Stimulated activated CD4-positive, alpha-beta T cell treated with anti-CD3 and anti-CD28 coated beads, Interleukin-15, amount 100 ng/mL, for 24 hours (primary cell): ENCODE measurements around the gene NLN.
"Not testable (repeated sequence)": the region's sequence is repeated elsewhere in the genome, so short reads cannot be mapped to it uniquely, and the experiment has no call there.

Experiments used
- DNase-seq: peaks from one replicate; pipeline ENCODE4 v3.0.0-alpha.2; 2020

NLN gene

DNA sequence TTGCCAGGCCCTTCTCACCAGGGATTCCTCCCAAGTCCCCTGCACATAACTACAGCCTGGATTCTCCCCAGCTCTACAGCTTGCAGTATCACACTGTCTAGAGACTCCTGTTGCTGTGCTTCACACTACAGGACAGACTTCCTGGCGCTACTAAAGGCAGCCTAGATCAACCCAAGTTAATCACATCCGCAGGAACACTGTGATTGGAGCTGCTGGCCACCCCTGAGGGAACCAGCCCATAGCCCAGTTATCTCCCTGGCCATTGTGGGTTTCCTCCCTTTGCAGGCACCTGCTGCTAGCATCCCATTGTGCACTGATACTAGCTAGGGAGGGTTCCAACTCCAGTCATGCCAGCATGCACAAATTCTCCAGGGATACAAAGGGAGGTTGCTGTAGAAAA is 53.5 kb downstream of the NLN start:
- DNase-seq = no peak

DNA sequence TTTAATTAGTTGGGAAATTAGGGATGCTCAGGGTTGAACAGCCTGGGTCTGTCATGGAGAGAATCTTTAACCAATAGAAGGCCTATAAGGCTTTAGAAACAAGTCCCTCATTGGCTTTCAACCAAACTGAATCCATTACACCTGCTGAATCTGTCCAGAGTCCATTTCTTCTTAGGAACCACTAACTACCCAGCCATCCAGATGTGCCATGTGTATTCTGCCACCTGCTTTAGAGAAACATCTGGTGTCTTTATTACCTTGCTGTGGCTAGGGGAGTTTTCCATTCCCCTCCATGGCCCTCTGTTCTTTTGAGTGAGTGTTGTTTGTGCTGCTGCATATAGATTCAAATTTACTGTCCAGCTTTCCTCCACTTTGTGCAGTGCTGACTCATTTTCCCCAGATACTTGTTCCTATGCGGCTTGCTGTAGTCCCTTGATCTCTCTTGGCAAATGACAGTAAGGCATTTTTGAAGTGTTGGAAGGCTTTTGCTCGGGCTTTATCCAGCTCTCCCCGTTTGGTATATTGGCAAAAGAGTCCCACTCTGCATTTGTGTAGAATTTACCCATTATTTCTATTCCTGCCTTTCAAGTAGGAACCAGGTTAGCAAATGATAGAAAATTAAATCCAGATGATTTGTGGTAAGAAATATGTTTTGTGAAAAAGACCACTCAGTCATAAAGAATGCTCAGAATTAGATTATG is 54.6 kb downstream of the NLN start:
- DNase-seq = no peak

DNA sequence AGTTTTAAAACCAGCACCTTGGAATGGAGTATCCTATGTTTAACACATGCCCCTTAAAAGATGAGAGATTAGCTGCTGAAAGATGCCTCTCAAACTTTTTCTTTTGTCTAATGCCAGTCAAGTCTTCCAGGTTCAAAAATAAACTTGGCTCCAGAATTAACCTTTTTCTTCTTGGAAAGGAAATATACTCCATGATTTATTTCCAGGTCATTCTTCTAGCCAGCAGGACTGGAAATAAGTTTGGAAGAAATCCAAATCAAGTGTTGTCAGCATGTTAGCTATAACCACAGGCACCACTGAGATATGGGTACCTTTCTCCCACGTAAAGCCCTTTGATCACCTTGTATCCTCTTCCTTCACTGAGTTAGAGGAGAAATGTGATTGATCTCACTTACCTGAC is 56.1 kb downstream of the NLN start:
- no peak for DNase-seq

DNA sequence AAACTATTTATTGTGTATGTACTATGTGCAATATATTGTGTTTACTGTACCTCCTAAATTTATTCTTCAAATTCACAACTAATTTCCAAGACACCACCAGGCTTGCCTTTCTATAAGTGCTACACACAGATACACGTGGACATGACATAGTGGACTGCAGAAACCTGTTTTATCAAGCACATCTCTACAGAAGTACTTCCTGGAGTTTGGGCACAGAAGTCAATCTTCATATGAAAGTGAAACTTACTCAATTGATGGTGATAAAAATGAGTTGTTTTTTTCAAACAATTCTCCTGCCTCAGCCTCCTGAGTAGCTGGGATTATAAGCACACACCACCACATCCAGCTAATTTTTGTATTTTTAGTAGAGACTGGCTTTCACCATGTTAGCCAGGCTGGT is 57.6 kb downstream of the NLN start:
- DNase-seq = no peak

DNA sequence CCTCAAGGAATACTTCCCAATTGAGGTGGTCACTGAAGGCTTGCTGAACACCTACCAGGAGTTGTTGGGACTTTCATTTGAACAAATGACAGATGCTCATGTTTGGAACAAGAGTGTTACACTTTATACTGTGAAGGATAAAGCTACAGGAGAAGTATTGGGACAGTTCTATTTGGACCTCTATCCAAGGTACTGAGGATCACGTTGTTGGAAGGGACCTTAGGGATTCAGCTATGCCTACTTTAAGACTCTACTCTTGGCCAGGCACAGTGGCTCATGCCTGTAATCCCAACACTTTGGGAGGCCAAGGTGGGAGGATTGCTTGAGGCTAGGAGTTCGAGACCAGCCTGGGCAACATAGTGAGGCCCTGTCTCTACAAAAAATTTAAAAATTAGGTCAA is 66.3 kb downstream of the NLN start:
- DNase-seq = not testable (repeated sequence)

DNA sequence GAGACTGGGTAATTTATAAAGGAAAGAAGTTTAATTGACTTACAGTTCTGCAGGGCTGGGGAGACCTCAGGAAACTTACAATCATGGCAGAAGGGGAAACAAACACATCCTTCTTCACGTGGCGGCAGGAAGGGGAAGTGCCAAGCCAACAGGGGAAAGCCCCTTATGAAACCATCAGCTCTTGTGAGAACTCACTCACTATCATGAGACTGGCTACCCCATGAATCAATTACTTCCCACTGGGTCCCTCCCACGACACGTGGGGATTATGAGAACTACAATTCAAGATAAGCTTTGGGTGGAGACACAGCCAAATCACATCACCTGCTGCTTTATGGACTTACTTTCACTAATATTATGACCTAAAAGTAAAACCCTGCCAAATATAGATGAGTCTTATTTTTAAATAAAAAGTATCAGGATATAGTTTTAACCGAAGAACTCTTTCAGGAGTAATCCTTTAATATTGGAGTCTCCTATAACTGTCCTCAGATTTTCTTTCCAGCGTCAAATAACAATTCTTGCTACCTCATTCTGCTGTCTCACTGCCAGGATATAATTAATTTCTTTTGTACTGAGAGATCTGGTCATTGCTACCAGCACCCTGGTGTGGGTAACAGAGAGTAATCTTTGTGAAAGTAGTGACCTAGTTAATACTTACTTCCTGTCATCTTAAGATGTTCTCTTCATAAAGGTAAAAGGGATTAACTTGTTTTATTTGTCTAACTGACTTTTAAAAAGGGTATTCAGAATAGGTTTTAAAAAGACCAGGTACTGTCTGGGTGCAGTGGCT is 68.6 kb downstream of the NLN start:
- peak; percentile 41 for DNase-seq

DNA sequence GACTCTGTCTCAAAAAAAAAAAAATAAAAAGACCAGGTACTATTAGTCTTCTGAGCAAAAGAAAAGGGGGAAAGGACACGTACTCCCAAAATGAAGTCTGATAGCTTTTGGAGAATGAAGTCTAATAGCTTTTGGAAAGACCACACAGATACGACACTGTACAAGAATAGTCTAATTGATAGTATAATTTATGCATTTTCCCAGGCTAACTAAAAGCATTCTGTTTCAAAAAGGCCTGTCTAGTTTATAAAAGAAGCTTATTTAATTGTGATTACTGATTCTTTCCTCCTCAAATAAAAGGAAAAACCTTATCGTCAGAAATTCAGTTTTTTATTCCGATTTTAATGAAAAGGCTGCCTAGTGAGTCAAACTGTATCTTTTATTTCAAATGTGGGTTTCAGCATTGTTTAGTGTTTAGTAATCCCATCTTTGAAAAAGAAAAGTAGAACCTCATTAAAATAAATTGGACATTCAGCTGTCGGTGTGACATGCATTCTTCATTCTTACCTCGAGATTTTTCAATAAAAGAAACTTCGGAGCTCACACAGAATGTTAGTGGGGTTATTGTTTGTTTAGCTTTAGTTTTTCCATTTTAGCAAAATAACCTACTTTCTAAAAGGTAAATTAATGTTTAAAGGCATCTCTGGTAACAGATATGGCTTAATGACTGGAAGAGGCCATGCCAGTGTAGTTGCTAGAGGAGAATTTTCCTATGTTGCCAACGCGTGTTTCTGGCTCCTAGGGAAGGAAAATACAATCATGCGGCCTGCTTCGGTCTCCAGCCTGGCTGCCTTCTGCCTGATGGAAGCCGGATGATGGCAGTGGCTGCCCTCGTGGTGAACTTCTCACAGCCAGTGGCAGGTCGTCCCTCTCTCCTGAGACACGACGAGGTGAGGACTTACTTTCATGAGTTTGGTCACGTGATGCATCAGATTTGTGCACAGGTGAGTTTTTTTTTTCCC is 70.0 kb downstream of the NLN start:
- DNase-seq = no peak

DNA sequence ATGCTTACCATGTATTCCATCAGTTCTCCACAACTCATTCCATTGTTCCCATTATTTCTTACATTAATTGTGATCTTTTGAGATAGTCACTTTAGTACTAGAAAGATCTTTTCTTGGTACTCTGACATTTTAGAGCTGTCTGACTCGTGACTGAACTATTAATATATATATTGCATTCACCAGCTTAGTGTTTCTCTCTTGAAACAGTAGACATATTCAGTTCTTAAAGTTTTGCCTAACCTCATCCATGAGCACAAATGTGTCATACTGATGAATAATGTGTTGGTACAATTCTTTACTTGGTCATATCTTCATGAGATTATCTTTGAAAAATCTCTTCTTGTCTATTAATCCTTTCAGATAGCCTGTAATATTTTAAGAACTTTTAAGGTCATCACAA is 74.3 kb downstream of the NLN start:
- DNase-seq = no peak

DNA sequence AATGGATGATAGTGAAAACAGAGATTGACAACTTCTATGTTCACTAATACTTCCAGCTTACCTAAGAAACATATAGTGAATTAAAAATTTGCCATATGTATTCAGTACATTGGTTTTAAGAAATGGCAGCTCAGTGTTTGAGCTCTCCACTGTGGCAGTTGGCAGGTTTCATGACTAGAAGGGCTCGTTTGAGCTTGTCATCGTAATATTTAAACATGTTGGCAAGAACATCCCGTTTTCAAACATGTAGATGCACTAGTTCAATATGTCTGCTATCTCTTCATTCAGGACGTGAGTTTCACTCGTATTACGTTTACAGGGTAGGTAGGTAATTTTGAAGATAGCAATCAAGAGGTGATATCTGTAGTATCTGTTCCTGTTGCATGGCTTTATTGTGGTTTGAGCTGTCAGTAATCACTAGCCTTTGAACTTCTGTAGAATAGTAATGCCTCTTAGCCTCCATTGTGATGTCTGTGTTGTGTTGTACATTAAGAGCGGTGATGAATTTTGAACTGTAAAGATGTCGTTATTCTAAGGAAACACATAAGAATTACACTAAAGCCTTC is 74.8 kb downstream of the NLN start:
- no peak for DNase-seq

DNA sequence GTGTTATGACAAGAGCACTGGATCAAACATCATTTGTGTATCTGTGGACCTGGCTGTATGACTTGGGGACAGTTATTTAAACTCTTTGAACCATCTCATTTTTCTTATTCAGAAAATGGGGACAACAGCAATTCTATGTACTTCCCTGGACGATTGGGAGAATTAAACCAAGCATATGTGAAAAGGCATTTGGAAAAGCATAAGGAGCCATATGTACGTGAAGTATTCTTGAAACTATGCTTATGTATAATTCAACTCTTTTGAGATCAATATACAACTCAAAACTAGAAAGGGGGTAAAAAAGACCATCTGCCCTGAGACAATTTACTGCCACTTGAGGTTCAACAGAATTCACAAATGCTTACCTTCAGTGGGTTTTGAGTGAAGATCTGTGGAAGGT is 75.5 kb downstream of the NLN start:
- DNase-seq = no peak

DNA sequence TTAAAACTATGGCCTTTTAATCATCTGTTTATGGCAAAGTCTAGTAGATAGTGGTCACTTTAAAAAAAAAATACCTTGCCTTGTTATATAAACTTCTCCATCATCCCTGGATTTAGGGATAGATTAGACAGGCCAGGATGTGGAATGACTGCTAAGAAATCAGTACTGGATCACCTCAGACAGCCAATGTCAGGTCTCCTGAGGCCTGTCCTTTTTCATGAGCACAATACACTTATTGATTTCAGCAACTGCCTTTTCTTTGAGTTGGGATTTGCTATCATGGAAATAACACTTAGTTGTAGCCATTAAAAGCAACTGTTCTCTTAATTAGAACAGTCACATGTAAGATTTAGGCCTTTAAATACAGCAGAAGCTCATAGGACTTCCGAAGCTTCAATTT is 77.9 kb downstream of the NLN start:
- DNase-seq = no peak

DNA sequence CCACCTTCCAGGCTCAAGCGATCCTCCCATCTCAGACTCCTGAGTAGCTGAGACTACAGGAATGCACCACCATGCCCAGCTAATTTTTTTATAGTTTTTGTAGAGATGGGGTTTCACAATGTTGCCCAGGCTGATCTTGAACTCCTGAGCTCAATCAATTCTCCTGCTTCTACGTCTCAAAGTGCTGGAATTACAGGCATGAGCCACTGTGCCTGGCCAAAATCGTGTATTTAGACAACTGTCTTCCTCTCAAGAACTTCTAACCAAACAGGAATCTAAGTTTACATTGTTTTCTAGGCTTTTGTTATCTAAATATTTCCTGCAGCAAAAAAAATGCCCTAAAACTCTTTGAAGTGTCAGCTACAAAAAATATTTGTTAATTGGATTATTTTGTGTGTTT is 78.8 kb downstream of the NLN start:
- no peak for DNase-seq

DNA sequence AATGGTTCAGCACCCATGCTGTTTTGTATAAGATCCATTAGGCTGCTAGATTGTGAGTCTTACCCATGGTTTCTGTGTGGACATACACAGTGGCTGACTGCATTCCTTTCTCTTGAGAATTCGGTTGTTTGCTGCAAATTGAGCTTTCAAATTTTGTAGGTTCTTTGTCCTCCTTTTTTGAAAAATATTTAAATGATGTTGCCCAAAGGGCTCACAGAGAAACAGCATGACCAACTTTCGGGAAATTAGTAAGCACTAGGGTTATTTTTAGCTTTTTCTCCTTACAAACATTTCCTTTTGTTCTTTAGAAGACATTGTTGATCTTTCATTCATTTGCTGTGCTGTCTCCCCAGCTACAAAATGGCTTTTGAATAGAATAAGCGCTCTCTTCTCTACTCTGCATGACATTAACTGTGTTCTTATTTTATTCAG is 79.4 kb downstream of the NLN start:
- DNase-seq = no peak

DNA sequence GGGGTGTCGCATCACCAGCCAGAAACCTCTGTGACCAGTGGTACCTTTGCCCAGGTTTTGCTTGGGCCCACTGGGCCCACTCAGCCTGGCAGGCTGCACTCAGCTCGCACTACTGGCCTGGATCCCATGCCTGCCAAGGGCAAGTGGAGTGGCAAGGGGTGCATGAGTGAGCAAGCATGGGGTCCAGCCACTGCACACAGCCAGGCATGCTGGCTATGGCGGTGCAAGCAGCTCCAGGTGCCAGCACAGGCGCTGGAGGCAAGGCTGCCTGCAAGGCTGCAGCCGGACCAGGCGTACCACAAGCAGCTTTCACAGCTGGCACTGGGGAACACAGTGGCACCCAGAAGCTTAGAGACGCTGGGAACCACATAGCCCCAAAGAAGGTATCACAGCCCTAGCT is 80.1 kb downstream of the NLN start:
- no peak for DNase-seq

DNA sequence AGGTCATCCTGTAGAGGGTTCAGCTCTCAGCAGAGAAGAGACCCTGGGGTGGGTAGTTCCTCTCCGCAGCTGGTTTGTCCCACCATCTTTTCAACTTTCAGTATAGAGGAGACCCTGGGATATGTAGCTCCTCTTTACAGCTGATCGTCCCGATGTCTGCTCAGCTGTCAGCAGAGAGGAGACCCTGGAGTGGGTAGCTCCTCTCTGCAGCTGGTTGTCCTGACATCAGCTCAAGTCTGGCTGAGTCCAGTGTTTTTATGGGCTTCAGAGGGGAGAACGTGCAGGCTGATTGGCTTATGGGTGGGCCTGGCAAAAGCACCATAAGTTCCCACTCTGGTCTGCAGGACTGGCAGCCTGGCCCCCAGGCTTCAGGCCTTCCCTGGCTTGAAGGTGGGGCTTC is 80.8 kb downstream of the NLN start:
- DNase-seq = no peak

DNA sequence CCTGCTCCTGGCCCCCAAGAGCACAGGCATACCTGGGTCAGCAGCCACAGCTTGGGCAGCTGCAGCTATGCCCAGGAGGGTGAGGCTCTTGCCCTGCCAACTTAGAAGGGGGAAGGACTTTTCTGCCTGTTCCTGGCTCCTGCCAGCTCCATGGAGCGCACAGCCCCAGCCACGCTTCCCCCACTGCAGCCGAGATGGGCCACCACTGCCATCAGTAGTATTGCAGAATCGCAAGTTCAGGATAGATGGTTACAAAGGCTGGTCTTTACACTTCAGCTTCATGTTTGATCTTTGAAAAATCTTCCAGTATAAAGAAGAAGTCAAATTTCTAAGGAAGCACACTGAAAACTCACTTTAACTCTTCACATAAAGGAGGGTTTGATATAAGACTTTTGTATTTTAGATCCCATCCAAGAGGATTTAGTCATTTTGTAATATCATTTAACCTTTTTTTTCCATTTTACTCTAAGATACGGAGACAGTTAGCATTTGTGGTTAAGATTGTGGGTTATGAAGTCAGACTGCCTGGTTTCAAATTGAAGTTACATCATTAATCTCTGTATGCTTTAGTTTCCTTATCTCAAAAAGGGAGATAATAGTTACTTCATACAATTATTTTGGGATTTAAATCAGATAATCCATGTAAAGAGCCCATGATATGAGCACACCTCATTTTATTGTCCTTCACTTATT is 81.8 kb downstream of the NLN start:
- peak; percentile 31 for DNase-seq

DNA sequence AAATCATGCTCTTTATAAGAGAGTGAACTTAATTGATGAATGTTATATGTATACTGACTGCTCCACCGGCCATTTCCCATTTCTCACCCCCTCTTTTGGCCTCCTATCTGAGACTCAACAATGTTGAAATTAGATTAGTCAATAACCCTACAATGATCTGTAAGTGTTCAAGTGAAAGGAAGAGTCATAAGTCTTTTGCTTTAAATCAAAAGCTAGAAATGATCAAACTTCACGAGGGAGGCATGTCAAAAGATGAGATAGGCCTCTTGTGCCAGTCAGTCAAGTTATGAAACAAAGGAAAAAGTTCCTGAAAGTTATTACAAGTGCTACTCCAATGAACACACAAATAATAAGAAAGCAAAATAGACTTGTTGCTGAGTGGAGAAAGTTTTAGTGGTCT is 83.1 kb downstream of the NLN start:
- DNase-seq = no peak

DNA sequence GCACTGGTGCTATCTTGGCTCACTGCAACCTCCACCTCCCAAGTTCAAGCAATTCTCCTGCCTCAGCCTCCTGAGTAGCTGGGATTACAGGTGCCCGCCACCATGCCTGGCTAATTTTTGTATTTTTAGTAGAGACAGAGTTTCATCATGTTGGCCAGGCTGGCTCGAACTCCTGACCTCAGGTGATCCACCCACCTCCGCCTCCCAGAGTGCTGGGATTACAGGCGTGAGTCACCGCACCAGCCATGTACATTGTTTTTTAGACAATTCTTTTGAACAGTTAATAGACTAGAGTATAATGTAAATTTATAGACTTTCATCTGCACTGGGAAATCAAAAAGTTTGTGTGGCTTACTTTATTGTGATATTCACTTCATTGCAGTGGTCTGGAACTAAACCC is 85.5 kb downstream of the NLN start:
- DNase-seq = not testable (repeated sequence)

DNA sequence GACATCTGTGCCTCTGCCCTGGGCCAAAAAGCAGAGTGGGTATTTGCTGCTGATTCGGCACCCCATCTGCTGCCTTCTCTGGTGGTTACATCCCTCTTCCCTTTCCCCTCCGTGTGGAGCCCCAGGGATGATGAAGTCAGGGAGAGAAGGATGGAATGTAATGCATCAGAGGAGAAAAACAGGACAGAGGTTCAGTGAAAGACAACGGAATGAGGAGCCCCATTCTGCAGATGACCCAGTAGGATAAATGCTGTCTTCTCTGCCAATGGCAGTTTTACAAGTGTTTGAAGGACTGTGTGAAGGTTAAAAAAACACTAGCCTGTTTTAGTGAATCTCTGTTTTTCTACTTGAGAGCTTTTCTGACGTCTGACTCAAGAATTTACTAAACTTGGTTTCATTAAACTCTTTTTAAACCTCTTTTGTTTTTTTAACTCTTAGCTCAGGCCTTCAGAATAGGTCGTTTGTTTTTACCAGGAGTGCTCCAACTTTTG is 86.3 kb downstream of the NLN start:
- DNase-seq = no peak

DNA sequence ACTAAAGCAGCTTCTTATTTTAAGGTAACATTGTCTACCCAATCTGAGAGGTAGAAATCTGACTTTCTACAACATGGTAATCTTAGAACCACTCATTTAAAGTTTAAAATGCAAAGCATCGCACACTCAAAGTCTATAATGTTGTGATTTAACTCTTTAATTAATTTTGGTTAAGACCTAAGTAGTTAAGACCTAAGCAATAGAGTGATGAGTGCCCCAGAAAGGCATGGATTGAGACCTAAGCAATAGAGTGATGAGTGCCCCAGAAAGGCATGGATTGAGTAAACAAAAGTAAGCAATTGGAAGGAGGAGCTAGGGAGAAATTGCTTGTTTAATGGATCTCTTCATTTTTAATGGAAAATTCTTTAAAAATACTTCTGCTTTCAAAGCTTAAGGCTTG is 86.8 kb downstream of the NLN start:
- DNase-seq = no peak

DNA sequence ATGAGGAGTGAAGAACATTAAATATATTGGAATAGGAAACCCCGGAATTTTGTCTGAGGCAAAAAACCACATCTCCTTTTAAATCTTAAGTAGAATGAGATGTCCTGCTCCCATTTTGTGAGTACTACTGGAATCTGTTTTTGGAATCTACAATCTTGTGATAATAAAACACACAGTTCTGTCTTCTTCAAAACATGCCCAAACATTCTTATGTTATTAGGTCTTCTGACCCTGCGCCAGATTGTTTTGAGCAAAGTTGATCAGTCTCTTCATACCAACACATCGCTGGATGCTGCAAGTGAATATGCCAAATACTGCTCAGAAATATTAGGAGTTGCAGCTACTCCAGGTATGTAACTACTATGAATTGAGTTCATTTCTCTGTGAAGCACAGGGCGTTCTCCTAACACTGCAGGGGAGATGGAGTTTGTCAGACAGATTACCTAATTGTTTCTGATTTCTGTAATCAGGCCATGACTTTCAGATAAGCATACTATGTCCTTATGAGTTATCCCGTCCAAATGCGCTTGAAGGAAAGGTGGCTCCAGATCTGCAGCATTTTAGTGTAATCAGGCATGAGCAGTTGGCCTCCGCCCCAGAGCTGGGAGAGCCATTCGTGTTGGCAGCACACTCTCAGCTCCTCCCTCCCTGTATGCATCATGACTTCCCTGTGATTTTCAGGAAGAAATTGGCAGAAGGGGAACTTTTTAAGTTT is 88.0 kb downstream of the NLN start:
- DNase-seq = no peak

DNA sequence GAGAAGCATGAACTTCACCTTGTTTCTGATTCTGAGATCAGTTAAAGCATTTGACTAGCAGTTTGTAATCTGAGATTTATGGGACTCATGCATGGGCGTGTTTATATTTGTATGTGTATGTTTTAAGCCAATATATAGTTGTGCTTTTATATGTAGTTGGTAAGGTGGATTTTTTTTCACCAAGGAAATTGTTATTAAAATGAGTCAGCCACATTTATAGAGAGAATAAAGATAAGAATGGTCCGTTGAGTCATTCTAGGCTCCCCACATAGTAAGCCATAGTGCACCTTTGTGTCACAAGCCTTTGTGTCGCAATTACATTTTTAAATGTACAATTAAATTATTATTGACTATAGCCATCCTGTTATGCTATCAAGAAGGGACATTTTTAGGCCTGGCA is 89.0 kb downstream of the NLN start:
- DNase-seq = no peak
